Left ventricle myocardium inferior (tissue), 1 donor: Measurements from ENCODE around the gene CDKL5. TPM values are rescaled to one million over a fixed set of nuclear protein-coding genes. Genes with fewer than 3 reads are reported as not detected.

ENCODE experiments used
- DNase-seq: peaks from one replicate; pipeline ENCODE4 v3.0.0-alpha.2; 2020
- H3K27ac ChIP-seq: fragments of 200-600 bp; replicated peaks from 2 replicates; pipeline ENCODE4 v1.8.0; 2021
- H3K27me3 ChIP-seq: fragments of 200-600 bp; 2 replicates; pipeline ENCODE4 v1.8.0; 2021; ENCODE audit warnings: low read depth
- H3K36me3 ChIP-seq: fragments of 200-600 bp; 2 replicates; pipeline ENCODE4 v1.8.0; 2021
- H3K4me1 ChIP-seq: fragments of 200-600 bp; 2 replicates; pipeline ENCODE4 v1.8.0; 2021
- H3K4me3 ChIP-seq: fragments of 200-600 bp; 2 replicates; pipeline ENCODE4 v1.8.0; 2021; ENCODE audit warnings: mild to moderate bottlenecking, moderate library complexity
- H3K9me3 ChIP-seq: fragments of 200-600 bp; replicated peaks from 2 replicates; pipeline ENCODE4 v1.8.0; 2021
- intact Hi-C: fragments of 100-400 bp; cut with micrococcal nuclease; formaldehyde crosslinking; loops from one replicate; pipeline ENCODE4 v1.11.0; 2022
- total RNA-seq: library from RNA; stranded (reverse); fragmentation: NEBNext Ultra II Directional; extraction: Animal tissue kit (Norgen Biotek cat#: 25700); gene quantifications from one replicate; pipeline ENCODE4 v1.2.1, GENCODE V29; 2021
- TF ChIP-seq, protein P1 (sequence below): fragments of 200-600 bp; IDR thresholded peaks from 2 replicates; pipeline ENCODE4 v1.8.0; 2021; ENCODE audit warnings: antibody characterized with exemption, mild to moderate bottlenecking, borderline replicate concordance
- donor health status: DM: no; HTN: yes; CAD: no; lungs with severe emphysema.

The CDKL5 gene
- total RNA-seq, 1 donor from 2014 or later = 9.3 TPM

DNA sequence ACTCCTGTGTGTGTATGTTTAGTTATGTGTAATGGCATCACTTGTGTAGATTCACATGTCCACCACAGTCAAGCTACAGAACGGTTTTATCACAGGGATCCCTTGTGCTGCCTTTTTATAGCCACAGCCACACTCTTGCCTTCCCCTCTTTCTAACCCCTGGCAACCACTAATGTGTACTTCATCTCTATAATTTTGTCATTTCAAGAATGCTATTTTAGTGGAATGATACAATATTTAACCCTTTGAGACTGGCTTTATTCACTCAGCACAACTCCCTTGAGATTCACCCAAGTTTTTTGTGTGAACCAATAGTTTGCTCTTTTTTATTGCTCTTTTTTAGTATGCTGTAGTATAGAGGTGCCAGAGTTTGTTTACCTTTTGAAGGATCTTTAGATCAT, 112.1 kb downstream of the CDKL5 start:
- intact Hi-C loops = no loop called here

DNA sequence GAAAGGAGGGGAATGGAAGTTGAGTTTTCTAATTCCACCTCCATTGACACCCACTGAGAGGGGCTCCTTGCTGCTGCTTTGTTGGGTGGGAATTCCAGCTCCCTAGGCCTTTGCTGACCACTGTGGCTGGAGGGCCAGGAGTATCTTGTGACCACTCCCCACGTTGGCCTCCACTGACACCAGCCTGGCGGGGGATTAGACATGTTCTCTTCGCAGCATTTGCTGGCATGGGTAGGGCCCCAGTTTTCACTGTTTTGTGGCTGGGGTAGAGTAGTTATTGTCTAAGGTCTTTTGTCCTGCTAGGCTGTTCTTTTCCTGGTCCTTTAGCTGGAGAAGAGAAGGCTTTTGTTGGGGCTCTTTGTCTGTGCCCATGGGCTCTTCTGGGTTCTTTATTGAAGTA, 116.7 kb downstream of the CDKL5 start:
- Histone ChIP-seq H3K4me3 (no peak overlapping the region), H3K9me3 (no peaks in the 10 kb centered on the region), H3K36me3 (no peaks in the 10 kb centered on the region), H3K27me3 (no peaks in the 10 kb centered on the region), H3K4me1 (no peaks in the 10 kb centered on the region), H3K27ac (no peak overlapping the region)
- intact Hi-C loops = no loop called here
- TF ChIP-seq, protein P1, sequence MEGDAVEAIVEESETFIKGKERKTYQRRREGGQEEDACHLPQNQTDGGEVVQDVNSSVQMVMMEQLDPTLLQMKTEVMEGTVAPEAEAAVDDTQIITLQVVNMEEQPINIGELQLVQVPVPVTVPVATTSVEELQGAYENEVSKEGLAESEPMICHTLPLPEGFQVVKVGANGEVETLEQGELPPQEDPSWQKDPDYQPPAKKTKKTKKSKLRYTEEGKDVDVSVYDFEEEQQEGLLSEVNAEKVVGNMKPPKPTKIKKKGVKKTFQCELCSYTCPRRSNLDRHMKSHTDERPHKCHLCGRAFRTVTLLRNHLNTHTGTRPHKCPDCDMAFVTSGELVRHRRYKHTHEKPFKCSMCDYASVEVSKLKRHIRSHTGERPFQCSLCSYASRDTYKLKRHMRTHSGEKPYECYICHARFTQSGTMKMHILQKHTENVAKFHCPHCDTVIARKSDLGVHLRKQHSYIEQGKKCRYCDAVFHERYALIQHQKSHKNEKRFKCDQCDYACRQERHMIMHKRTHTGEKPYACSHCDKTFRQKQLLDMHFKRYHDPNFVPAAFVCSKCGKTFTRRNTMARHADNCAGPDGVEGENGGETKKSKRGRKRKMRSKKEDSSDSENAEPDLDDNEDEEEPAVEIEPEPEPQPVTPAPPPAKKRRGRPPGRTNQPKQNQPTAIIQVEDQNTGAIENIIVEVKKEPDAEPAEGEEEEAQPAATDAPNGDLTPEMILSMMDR = no peak
- DNase-seq = no peak

More for the DNA sequence above, 112.1 kb downstream of the CDKL5 start:
- DNase-seq = no peak
- Histone ChIP-seq H3K27me3 (no peaks in the 10 kb centered on the region), H3K4me1 (no peaks in the 10 kb centered on the region), H3K36me3 (no peaks in the 10 kb centered on the region), H3K27ac (no peak overlapping the region), H3K9me3 (no peaks in the 10 kb centered on the region), H3K4me3 (no peak overlapping the region)
- TF ChIP-seq, protein P1 = no peak

DNA sequence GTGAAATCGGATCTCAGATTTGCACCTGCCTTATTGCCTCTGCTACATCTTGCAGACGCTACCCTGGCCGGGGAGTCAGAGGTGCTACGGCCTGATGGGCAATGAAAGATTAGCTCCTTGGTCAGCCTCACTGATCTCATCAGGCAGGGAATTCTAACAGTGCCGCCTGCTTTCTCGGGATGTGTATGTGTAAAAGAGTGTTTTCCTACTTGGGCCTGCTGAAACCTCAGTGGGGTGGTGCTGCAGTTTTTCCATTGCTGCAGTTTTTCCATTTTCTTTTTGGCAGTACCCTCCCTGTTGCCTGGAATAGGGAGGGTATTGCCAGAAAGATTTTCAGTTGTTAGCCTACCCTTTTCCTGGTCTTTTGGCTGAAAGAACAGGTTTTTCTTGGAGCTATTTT, 117.5 kb downstream of the CDKL5 start:
- Histone ChIP-seq H3K4me1 (no peaks in the 10 kb centered on the region), H3K27ac (no peak overlapping the region), H3K36me3 (no peaks in the 10 kb centered on the region), H3K27me3 (no peaks in the 10 kb centered on the region), H3K4me3 (no peak overlapping the region), H3K9me3 (no peaks in the 10 kb centered on the region)
- intact Hi-C loops = no loop called here
- TF ChIP-seq, protein P1 = no peak
- DNase-seq = no peak

DNA sequence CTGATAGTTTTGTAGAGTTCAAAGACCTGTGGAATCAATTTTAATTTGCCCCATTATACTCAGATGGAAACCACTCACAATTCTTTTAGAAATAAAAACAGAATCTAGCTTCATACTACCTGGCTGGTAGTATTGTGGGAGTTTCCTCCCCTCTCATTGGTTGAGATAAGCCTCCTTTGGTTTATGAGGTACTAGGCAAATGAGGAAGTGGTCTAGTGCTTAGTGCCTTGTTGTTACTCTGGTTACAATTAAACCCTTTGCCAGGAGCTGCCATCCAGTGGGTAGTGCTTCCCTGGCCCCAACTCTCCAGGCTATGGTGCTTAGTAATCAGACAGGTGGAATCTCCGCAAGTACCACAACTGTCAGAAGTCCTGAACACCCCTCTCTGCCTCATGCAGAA, 118.3 kb downstream of the CDKL5 start:
- no peaks in the 10 kb centered on the region for H3K4me1 ChIP-seq
- no peak overlapping the region for H3K4me3 ChIP-seq
- no peaks in the 10 kb centered on the region for H3K9me3 ChIP-seq
- DNase-seq = no peak
- H3K27me3 ChIP-seq = no peaks in the 10 kb centered on the region
- TF ChIP-seq, protein P1 = no peak
- intact Hi-C loops = no loop called here
- no peak overlapping the region for H3K27ac ChIP-seq
- H3K36me3 ChIP-seq = no peaks in the 10 kb centered on the region

DNA sequence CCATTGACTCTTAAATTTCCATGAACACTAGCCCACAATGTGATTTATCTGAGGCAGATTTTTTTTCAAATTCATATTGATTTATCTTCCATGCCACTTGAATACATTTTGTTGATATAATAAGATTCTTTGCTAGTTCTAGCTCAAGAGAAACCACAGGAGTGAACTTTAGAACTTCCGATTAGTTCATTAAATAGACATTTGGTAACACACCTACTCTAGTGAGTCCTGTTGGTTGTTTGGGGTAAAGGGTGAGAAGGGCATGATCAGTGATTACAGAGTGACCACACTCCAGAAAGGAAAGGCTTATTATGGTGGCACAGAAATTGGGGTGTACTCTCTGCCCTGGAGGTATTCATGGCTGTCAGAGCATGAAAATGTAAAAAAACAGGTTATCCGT, 120.4 kb downstream of the CDKL5 start:
- DNase-seq = no peak
- H3K4me1 ChIP-seq = no peaks in the 10 kb centered on the region
- no peak overlapping the region for H3K27ac ChIP-seq
- H3K9me3 ChIP-seq = no peaks in the 10 kb centered on the region
- H3K36me3 ChIP-seq = no peaks in the 10 kb centered on the region
- no peaks in the 10 kb centered on the region for H3K27me3 ChIP-seq
- intact Hi-C loops = no loop called here
- no peak overlapping the region for H3K4me3 ChIP-seq
- TF ChIP-seq, protein P1 = no peak

DNA sequence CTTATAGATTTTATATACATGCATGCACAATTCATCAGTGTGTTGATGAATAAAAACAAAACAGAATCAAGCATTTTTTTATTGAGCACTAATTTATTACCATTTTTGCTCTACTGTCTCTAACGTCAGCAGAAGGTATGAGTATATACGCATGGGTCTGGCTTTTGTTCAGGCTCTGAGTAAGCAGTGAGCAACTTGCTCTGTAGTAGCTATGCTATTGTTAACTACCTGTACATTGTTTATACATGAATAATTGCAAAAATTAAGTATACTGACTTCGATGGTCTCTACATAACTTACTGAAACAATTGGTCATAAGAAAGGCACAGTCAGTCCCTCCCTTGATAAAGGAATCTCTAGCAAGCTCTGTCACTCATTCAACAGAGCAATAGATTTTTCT, 123.6 kb downstream of the CDKL5 start:
- Histone ChIP-seq H3K4me1 (no peaks in the 10 kb centered on the region), H3K36me3 (no peaks in the 10 kb centered on the region), H3K27ac (no peak overlapping the region), H3K27me3 (no peaks in the 10 kb centered on the region), H3K4me3 (no peak overlapping the region), H3K9me3 (no peaks in the 10 kb centered on the region)
- TF ChIP-seq, protein P1 = no peak
- DNase-seq = no peak
- intact Hi-C loops = no loop called here
